ENCODE results near the gene LRP1. TPM values are rescaled to one million over a fixed set of nuclear protein-coding genes. Genes with fewer than 3 reads are reported as not detected.

The LRP1 gene
- total RNA-seq, 1 donor from 2014 or later, result 0.95 TPM

GRCh38 chr12:57203791-57204190 is 75.5 kb downstream of the LRP1 start:
- intact Hi-C loops (cut with micrococcal nuclease), result no loop called here
- ChIA-PET CTCF (no interaction called here), POLR2A (no interaction called here)
- no peak for ATAC-seq (ENCODE audit: low read depth)
- Mint-ChIP-seq H3K27me3 (no peaks in the 10 kb centered on the region), H3K4me1 (no peaks in the 10 kb centered on the region), H3K27ac (no peak overlapping the region), H3K9me3 (no peaks in the 10 kb centered on the region), H3K4me3 (no peak overlapping the region), H3K36me3 (ENCODE audit: low read depth) (no peaks in the 10 kb centered on the region)
- no peak for DNase-seq
- TF ChIP-seq, protein P1, sequence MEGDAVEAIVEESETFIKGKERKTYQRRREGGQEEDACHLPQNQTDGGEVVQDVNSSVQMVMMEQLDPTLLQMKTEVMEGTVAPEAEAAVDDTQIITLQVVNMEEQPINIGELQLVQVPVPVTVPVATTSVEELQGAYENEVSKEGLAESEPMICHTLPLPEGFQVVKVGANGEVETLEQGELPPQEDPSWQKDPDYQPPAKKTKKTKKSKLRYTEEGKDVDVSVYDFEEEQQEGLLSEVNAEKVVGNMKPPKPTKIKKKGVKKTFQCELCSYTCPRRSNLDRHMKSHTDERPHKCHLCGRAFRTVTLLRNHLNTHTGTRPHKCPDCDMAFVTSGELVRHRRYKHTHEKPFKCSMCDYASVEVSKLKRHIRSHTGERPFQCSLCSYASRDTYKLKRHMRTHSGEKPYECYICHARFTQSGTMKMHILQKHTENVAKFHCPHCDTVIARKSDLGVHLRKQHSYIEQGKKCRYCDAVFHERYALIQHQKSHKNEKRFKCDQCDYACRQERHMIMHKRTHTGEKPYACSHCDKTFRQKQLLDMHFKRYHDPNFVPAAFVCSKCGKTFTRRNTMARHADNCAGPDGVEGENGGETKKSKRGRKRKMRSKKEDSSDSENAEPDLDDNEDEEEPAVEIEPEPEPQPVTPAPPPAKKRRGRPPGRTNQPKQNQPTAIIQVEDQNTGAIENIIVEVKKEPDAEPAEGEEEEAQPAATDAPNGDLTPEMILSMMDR (IDR thresholded peaks at IDR 0.05), result no peak

DNA sequence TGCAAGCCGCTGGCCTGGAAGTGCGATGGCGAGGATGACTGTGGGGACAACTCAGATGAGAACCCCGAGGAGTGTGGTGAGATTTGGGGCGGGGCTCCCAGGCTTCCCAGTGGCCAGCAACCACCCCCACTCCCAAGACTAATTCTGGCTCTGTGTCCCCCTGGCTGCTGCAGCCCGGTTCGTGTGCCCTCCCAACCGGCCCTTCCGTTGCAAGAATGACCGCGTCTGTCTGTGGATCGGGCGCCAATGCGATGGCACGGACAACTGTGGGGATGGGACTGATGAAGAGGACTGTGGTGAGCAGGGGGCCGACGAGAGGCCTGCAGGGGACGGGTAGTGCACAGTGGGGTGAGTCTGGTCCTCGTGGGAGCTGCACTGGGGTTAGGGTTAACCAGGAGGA is 76.2 kb downstream of the LRP1 start:
- Mint-ChIP-seq H3K36me3 (ENCODE audit: low read depth) (no peaks in the 10 kb centered on the region), H3K4me3 (no peak overlapping the region), H3K4me1 (no peaks in the 10 kb centered on the region), H3K9me3 (no peaks in the 10 kb centered on the region), H3K27ac (no peak overlapping the region), H3K27me3 (no peaks in the 10 kb centered on the region)
- no peak for DNase-seq
- TF ChIP-seq, protein P1 (IDR thresholded peaks at IDR 0.05), result no peak
- no peak for ATAC-seq (ENCODE audit: low read depth)
- POLR2A ChIA-PET, result no interaction called here
- CTCF ChIA-PET, result no interaction called here
- intact Hi-C loops (cut with micrococcal nuclease), result no loop called here

DNA sequence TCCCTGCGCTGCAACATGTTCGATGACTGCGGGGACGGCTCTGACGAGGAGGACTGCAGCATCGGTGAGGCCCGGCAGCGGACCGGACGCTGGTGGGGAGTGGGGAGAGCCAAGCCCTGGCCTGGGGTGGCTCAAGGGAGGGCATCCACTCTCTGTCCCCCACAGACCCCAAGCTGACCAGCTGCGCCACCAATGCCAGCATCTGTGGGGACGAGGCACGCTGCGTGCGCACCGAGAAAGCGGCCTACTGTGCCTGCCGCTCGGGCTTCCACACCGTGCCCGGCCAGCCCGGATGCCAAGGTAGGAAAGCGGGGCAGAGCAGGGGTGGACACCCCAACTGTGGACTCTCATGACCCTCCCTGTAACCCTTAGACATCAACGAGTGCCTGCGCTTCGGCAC is 76.9 kb downstream of the LRP1 start:
- H3K27ac Mint-ChIP-seq, result no peak overlapping the region
- intact Hi-C loops (cut with micrococcal nuclease), result no loop called here
- H3K27me3 Mint-ChIP-seq, result peaks cover 1% of the 10 kb centered on the region
- TF ChIP-seq, protein P1 (IDR thresholded peaks at IDR 0.05), result no peak
- no peak overlapping the region for H3K4me3 Mint-ChIP-seq
- ATAC-seq (ENCODE audit: low read depth) (no peak), DNase-seq (no peak)
- ChIA-PET CTCF (no interaction called here), POLR2A (interaction anchor here (0.6 kb wide), 1 partner anchor 72 kb away, joined by 6 read pairs; no protein-coding TSS in a partner anchor)
- H3K36me3 Mint-ChIP-seq (ENCODE audit: low read depth), result no peaks in the 10 kb centered on the region
- no peaks in the 10 kb centered on the region for H3K4me1 Mint-ChIP-seq
- H3K9me3 Mint-ChIP-seq, result no peaks in the 10 kb centered on the region

- Mint-ChIP-seq H3K4me3 (no peak overlapping the region), H3K27ac (no peak overlapping the region), H3K27me3 (peaks cover 2% of the 10 kb centered on the region), H3K9me3 (no peaks in the 10 kb centered on the region), H3K4me1 (no peaks in the 10 kb centered on the region), H3K36me3 (ENCODE audit: low read depth) (no peaks in the 10 kb centered on the region)
- intact Hi-C loops (cut with micrococcal nuclease), result no loop called here
- POLR2A ChIA-PET, result interaction anchor here (0.6 kb wide), 1 partner anchor 71 kb away, joined by 6 read pairs; no protein-coding TSS in a partner anchor
- CTCF ChIA-PET, result no interaction called here
- TF ChIP-seq, protein P1 (IDR thresholded peaks at IDR 0.05), result no peak
- DNase-seq, result no peak
- ATAC-seq (ENCODE audit: low read depth), result no peak
Measured at GRCh38 chr12:57205931-57206330, 77.6 kb downstream of the LRP1 start.

GRCh38 chr12:57207731-57208630 is 79.7 kb downstream of the LRP1 start:
- DNase-seq (no peak), ATAC-seq (ENCODE audit: low read depth) (no peak)
- H3K27ac Mint-ChIP-seq, result no peak overlapping the region
- TF ChIP-seq, protein P1 (IDR thresholded peaks at IDR 0.05), result no peak
- H3K36me3 Mint-ChIP-seq (ENCODE audit: low read depth), result no peaks in the 10 kb centered on the region
- CTCF ChIA-PET, result no interaction called here
- no peaks in the 10 kb centered on the region for H3K9me3 Mint-ChIP-seq
- H3K4me1 Mint-ChIP-seq, result peaks cover 3% of the 10 kb centered on the region
- H3K4me3 Mint-ChIP-seq, result no peak overlapping the region
- intact Hi-C loops (cut with micrococcal nuclease), result no loop called here
- POLR2A ChIA-PET, result no interaction called here
- peaks cover 2% of the 10 kb centered on the region for H3K27me3 Mint-ChIP-seq
